GM18519 (cell line): ENCODE data around the gene CHIT1.
"Not testable (repeated sequence)": the region's sequence is repeated elsewhere in the genome, so short reads cannot be mapped to it uniquely, and the experiment has no call there.

Source experiments
- ATAC-seq: cut with Tn5 transposase; IDR thresholded peaks from one replicate; pipeline ENCODE4 v1.9.1; 2021; ENCODE audit warnings: mild to moderate bottlenecking, moderate library complexity; ENCODE audit not compliant: unreplicated experiment, low FRiP score

Gene CHIT1

GRCh38 chr1:203266140-203266539 is 36.7 kb upstream of the CHIT1 start:
- ATAC-seq, result not testable (repeated sequence)

- no peak for ATAC-seq
Measured at GRCh38 chr1:203265541-203265940, 36.1 kb upstream of the CHIT1 start.

- no peak for ATAC-seq
Measured at GRCh38 chr1:203264052-203264501, 34.6 kb upstream of the CHIT1 start.

- no peak for ATAC-seq
Measured at GRCh38 chr1:203263496-203263895, 34.0 kb upstream of the CHIT1 start.

DNA sequence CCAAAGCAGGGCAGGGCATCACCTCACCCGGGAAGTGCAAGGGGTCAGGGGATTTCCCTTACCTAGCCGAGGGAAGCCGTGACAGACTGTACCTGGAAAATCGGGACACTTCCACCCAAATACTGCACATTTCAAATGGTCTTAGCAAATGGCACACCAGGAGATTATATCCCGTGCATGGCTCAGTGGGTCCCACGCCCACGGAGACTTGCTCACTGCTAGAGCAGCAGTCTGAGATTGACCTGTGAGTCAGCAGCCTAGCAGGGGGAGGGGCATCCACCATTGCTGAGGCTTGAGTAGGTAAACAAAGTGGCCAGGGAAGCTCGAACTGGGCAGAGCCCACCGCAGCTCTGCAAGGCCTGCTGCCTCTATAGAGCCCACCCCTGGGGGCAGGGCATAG is 27.2 kb upstream of the CHIT1 start:
- not testable (repeated sequence) for ATAC-seq

- not testable (repeated sequence) for ATAC-seq
Measured at GRCh38 chr1:203254782-203255181, 25.3 kb upstream of the CHIT1 start.

- ATAC-seq, result no peak
Measured at GRCh38 chr1:203252678-203253077, 23.2 kb upstream of the CHIT1 start.

DNA sequence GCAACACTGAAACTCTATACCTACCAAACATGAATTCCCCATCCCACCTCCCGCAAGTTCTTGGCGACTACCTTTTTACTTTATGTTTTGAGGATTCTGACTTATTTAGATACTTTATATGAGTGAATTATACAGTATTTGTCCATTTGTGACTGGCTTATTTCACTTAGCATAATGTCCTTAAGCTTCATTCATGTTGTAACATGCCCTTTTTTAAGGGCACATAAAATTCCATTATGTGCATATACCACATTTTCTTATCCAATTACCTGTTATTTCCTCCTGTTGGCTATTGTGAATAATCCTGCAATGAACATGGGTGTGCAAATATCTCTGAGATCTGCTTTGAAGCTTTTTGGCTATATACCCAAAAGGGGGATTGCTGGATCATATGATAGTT is 22.0 kb upstream of the CHIT1 start:
- ATAC-seq, result no peak

DNA sequence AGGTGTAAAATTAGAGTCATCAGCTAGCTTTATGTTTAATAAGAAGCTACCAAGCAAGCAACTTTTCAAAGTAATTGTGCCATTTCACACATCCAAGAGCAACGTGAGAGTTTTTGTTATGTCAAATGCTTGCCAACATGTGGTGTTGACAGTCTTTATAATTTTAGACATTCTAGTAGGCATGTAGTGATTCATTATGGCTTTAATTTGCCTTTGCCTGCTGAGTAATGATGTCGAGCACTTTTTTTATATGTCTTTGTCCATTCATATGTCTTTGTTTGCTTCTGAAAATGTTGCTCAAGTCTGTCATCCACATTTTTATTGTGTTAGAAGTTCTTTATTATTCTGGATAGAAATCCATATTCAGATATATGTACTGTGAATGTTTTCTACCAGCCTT is 21.4 kb upstream of the CHIT1 start:
- ATAC-seq, result no peak

- no peak for ATAC-seq
Measured at GRCh38 chr1:203244776-203245175, 15.3 kb upstream of the CHIT1 start.

GRCh38 chr1:203241708-203242107 is 12.2 kb upstream of the CHIT1 start:
- not testable (repeated sequence) for ATAC-seq

GRCh38 chr1:203239526-203240305 is 10.2 kb upstream of the CHIT1 start:
- ATAC-seq, result no peak

DNA sequence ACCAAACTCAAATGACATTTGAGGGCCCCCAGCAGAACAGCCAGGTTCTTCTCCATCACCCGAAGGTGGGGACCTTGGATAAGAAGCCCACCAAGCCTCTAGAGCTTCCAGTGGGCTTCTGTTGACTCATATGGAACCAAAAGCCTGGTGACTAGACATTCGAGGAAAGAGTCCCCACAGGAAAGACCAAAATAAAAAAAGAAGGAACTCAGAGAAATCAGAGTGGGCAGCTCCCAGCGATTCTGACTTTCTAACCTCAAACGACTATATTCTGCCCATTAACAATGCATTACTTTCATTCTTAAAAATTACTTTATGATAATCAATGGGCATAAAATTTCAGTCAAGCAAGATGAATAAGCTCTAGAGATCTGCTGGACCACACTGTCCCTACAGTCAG is 9.6 kb upstream of the CHIT1 start:
- no peak for ATAC-seq

- no peak for ATAC-seq
Measured at GRCh38 chr1:203238535-203238934, 9.1 kb upstream of the CHIT1 start.

DNA sequence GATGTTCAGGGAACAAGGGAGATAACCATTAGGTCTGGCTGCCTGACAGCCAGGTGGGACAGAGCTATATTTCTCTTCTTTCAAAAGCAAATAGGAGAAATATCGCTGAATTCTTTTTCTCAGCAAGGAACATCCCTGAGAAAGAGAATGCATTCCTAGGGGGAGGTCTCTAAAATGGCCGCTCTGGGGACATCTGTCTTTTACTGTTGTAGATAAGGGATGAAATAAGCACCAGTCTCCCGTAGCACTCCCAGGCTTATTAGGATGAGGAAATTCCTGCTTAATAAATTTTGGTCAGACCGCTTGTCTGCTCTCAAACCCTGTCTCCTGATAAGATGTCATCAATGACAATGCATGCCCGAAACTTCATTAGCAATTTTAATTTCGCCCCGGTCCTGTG is 5.4 kb upstream of the CHIT1 start:
- not testable (repeated sequence) for ATAC-seq

DNA sequence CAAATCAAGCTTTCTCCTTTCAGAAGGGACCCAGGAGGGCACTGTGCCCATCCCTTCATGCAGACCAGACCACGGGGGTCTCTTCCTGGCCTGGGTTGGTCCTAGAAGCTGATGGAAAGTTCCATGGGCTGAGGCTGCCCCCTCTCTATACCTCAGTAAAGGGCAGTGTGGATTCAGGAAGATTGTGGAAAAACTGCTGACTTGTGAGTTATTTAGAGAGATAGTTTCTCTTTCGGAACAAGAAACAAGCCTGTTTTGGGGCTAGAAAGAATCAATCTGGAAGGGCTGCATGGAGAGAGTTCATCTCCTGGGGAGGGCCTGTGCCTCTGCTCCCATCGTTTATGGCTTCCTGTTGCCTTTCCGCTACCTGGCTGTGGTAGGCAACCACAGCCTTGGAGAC is 803 bp downstream of the CHIT1 start:
- no peak for ATAC-seq

DNA sequence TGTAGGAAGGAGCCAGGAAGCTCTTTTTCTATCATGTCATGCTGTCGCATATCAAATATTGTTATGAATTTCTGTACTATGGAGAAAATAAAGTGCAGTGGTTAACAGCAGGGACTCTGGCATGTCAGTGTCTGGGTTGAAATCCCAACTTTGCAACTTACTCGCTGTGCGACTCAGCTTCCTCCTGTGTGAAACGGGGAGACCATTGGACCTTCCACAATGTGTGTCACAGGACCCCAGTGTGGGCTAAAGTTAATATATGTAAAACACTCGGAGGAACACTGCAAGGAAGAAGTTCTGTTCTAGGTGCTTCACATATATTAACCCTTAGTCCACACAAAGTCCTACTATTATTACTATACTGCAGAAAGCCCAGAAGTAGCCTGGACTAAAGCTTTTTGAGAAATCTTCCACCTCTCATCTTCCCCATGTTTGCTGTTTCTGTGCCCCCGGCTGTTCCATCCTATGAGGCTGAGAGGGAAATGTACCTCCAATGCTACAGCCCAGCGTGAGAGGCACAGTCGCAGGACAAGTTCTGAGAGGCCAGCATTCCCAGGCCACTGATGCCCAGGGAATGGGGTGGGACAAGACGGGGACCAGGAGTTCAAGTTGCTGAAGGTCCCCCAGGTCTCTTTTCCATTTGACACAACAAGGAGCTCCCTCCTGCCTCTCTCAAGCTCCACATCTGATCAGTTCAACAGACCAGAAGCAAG is 1.9 kb downstream of the CHIT1 start:
- ATAC-seq, result no peak

DNA sequence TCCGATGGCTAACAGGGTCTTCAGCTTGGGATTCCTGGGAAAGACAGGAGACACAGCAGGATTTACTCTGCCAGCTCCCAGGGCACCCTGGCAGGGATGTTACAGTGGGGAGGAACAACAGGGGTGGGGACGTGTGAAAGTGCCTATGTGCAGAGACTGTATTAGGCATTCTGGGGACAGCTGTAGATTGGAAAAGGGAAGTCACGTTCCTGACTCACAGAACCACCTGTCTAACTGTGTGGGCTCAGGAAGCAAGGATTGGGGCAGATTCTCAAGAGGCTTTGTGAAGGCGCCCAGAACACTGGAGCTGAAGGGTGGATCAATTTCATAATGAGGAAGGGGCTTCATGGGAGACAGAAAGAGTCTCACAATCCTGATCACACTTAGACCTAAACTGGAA is 4.4 kb downstream of the CHIT1 start:
- ATAC-seq, result no peak

DNA sequence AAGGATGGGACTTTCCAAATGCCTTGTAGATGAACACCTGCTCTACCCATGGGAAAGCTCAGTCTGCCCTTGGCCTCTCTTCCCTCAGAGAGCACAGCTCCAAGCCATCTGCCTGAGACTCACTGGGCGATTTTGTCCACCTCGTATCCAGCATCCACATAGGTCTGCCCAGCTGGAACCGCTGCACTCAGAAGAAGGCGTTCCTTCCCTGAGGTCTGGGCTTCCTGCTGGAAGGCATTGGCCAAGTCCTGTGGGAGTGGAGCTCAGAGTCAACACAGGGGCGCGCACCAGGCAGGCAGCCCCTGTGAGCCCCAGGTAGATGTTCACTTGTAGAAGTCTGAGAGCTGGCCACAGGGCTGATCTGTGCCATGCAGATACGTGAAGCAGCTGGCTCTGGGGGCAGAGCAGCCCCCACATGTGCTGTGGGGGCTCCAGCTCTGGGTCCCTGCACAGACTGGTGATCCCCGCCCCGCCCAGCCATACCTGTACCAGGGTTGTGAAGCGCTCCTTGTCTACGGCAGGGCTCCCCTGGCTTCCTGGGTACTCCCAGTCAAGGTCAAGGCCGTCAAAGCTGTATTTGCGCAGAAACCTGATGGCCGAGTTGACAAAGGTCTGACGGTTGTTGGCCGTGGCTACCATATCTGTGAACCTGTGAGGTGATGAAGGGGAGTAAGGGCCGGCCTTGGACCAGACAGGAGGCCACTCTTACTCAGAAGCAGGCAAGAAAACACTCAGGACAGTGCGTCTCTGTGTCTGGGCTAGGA is 6.3 kb downstream of the CHIT1 start:
- no peak for ATAC-seq

GRCh38 chr1:203219934-203220333 is 9.5 kb downstream of the CHIT1 start:
- no peak for ATAC-seq

- no peak for ATAC-seq
Measured at GRCh38 chr1:203219171-203219570, 10.3 kb downstream of the CHIT1 start.
